ENCODE data around the gene TNC.

TNC gene

GRCh38 chr9:115058175-115058574 lies 59.8 kb downstream of the TNC start:
- DNase-seq (ENCODE audit: low read depth, low spot score) = no peak
- no peaks in the 10 kb centered on the region for H3K9me3 ChIP-seq (ENCODE audit: insufficient read depth, low read length)
- H3K4me3 ChIP-seq (ENCODE audit: insufficient read length, low read depth) = no peak overlapping the region
- H3K9ac ChIP-seq (ENCODE audit: insufficient read length, low read depth) = no peak overlapping the region
- TF ChIP-seq ZNF274 (IDR thresholded peaks at IDR 0.05; ENCODE audit: low read depth, low read length) = no peak
- TF ChIP-seq SUZ12 (IDR thresholded peaks at IDR 0.05; ENCODE audit: extremely low read depth, insufficient read depth, insufficient read length) = no peak
- TF ChIP-seq YY1 (IDR thresholded peaks at IDR 0.05; ENCODE audit: insufficient read depth, insufficient read length) = no peak
- no peaks in the 10 kb centered on the region for H3K4me1 ChIP-seq (ENCODE audit: insufficient read depth, insufficient read length)
- peaks cover 87% of the 10 kb centered on the region for H3K36me3 ChIP-seq (ENCODE audit: insufficient read depth, insufficient read length, low read length)
- no peaks in the 10 kb centered on the region for H3K27me3 ChIP-seq (ENCODE audit: insufficient read depth, insufficient read length)

- DNase-seq (ENCODE audit: low read depth, low spot score) = no peak
- TF ChIP-seq SUZ12 (IDR thresholded peaks at IDR 0.05; ENCODE audit: extremely low read depth, insufficient read depth, insufficient read length) = no peak
- TF ChIP-seq ZNF274 (IDR thresholded peaks at IDR 0.05; ENCODE audit: low read depth, low read length) = no peak
- TF ChIP-seq YY1 (IDR thresholded peaks at IDR 0.05; ENCODE audit: insufficient read depth, insufficient read length) = no peak
Observed at GRCh38 chr9:115057559-115057958, 60.4 kb downstream of the TNC start.

GRCh38 chr9:115050002-115050490 lies 67.9 kb downstream of the TNC start:
- Histone ChIP-seq H3K27me3 (ENCODE audit: insufficient read depth, insufficient read length) (no peaks in the 10 kb centered on the region), H3K36me3 (ENCODE audit: insufficient read depth, insufficient read length, low read length) (peaks cover 69% of the 10 kb centered on the region), H3K9ac (ENCODE audit: insufficient read length, low read depth) (no peak overlapping the region), H3K9me3 (ENCODE audit: insufficient read depth, low read length) (no peaks in the 10 kb centered on the region), H3K4me1 (ENCODE audit: insufficient read depth, insufficient read length) (no peaks in the 10 kb centered on the region), H3K4me3 (ENCODE audit: insufficient read length, low read depth) (no peak overlapping the region)
- TF ChIP-seq YY1 (IDR thresholded peaks at IDR 0.05; ENCODE audit: insufficient read depth, insufficient read length) (no peak), ZNF274 (IDR thresholded peaks at IDR 0.05; ENCODE audit: low read depth, low read length) (no peak), SUZ12 (IDR thresholded peaks at IDR 0.05; ENCODE audit: extremely low read depth, insufficient read depth, insufficient read length) (no peak)
- no peak for DNase-seq (ENCODE audit: low read depth, low spot score)

More at GRCh38 chr9:115057559-115057958, 60.4 kb downstream of the TNC start:
- H3K9ac ChIP-seq (ENCODE audit: insufficient read length, low read depth) = no peak overlapping the region
- no peaks in the 10 kb centered on the region for H3K4me1 ChIP-seq (ENCODE audit: insufficient read depth, insufficient read length)
- no peaks in the 10 kb centered on the region for H3K9me3 ChIP-seq (ENCODE audit: insufficient read depth, low read length)
- H3K4me3 ChIP-seq (ENCODE audit: insufficient read length, low read depth) = no peak overlapping the region
- no peaks in the 10 kb centered on the region for H3K27me3 ChIP-seq (ENCODE audit: insufficient read depth, insufficient read length)
- H3K36me3 ChIP-seq (ENCODE audit: insufficient read depth, insufficient read length, low read length) = peaks cover 87% of the 10 kb centered on the region

- peaks cover 72% of the 10 kb centered on the region for H3K36me3 ChIP-seq (ENCODE audit: insufficient read depth, insufficient read length, low read length)
- no peaks in the 10 kb centered on the region for H3K27me3 ChIP-seq (ENCODE audit: insufficient read depth, insufficient read length)
- no peak for DNase-seq (ENCODE audit: low read depth, low spot score)
- H3K9me3 ChIP-seq (ENCODE audit: insufficient read depth, low read length) = no peaks in the 10 kb centered on the region
- H3K4me1 ChIP-seq (ENCODE audit: insufficient read depth, insufficient read length) = no peaks in the 10 kb centered on the region
- no peak overlapping the region for H3K9ac ChIP-seq (ENCODE audit: insufficient read length, low read depth)
- H3K4me3 ChIP-seq (ENCODE audit: insufficient read length, low read depth) = no peak overlapping the region
- TF ChIP-seq SUZ12 (IDR thresholded peaks at IDR 0.05; ENCODE audit: extremely low read depth, insufficient read depth, insufficient read length) (no peak), YY1 (IDR thresholded peaks at IDR 0.05; ENCODE audit: insufficient read depth, insufficient read length) (no peak), ZNF274 (IDR thresholded peaks at IDR 0.05; ENCODE audit: low read depth, low read length) (no peak)
Observed at GRCh38 chr9:115046824-115047223, 71.1 kb downstream of the TNC start.

GRCh38 chr9:115046199-115046598 lies 71.8 kb downstream of the TNC start:
- no peak for TF ChIP-seq SUZ12 (IDR thresholded peaks at IDR 0.05; ENCODE audit: extremely low read depth, insufficient read depth, insufficient read length)
- TF ChIP-seq YY1 (IDR thresholded peaks at IDR 0.05; ENCODE audit: insufficient read depth, insufficient read length) = no peak
- H3K27me3 ChIP-seq (ENCODE audit: insufficient read depth, insufficient read length) = no peaks in the 10 kb centered on the region
- H3K36me3 ChIP-seq (ENCODE audit: insufficient read depth, insufficient read length, low read length) = peaks cover 77% of the 10 kb centered on the region

GRCh38 chr9:115043632-115044031 lies 74.3 kb downstream of the TNC start:
- Histone ChIP-seq H3K9me3 (ENCODE audit: insufficient read depth, low read length) (no peaks in the 10 kb centered on the region), H3K27me3 (ENCODE audit: insufficient read depth, insufficient read length) (no peaks in the 10 kb centered on the region), H3K36me3 (ENCODE audit: insufficient read depth, insufficient read length, low read length) (peaks cover 89% of the 10 kb centered on the region), H3K4me3 (ENCODE audit: insufficient read length, low read depth) (no peak overlapping the region), H3K4me1 (ENCODE audit: insufficient read depth, insufficient read length) (no peaks in the 10 kb centered on the region), H3K9ac (ENCODE audit: insufficient read length, low read depth) (no peak overlapping the region)
- no peak for TF ChIP-seq ZNF274 (IDR thresholded peaks at IDR 0.05; ENCODE audit: low read depth, low read length)
- TF ChIP-seq SUZ12 (IDR thresholded peaks at IDR 0.05; ENCODE audit: extremely low read depth, insufficient read depth, insufficient read length) = no peak
- TF ChIP-seq YY1 (IDR thresholded peaks at IDR 0.05; ENCODE audit: insufficient read depth, insufficient read length) = no peak
- no peak for DNase-seq (ENCODE audit: low read depth, low spot score)

More at GRCh38 chr9:115046199-115046598, 71.8 kb downstream of the TNC start:
- no peak overlapping the region for H3K9ac ChIP-seq (ENCODE audit: insufficient read length, low read depth)
- no peaks in the 10 kb centered on the region for H3K4me1 ChIP-seq (ENCODE audit: insufficient read depth, insufficient read length)
- H3K9me3 ChIP-seq (ENCODE audit: insufficient read depth, low read length) = no peaks in the 10 kb centered on the region
- H3K4me3 ChIP-seq (ENCODE audit: insufficient read length, low read depth) = no peak overlapping the region
- no peak for DNase-seq (ENCODE audit: low read depth, low spot score)

GRCh38 chr9:115042781-115043509 lies 75.0 kb downstream of the TNC start:
- no peaks in the 10 kb centered on the region for H3K27me3 ChIP-seq (ENCODE audit: insufficient read depth, insufficient read length)
- no peak for DNase-seq (ENCODE audit: low read depth, low spot score)
- no peak for TF ChIP-seq ZNF274 (IDR thresholded peaks at IDR 0.05; ENCODE audit: low read depth, low read length)
- no peak for TF ChIP-seq YY1 (IDR thresholded peaks at IDR 0.05; ENCODE audit: insufficient read depth, insufficient read length)
- no peak for TF ChIP-seq SUZ12 (IDR thresholded peaks at IDR 0.05; ENCODE audit: extremely low read depth, insufficient read depth, insufficient read length)
- H3K4me1 ChIP-seq (ENCODE audit: insufficient read depth, insufficient read length) = no peaks in the 10 kb centered on the region
- H3K36me3 ChIP-seq (ENCODE audit: insufficient read depth, insufficient read length, low read length) = peaks cover 89% of the 10 kb centered on the region
- H3K9ac ChIP-seq (ENCODE audit: insufficient read length, low read depth) = no peak overlapping the region
- H3K9me3 ChIP-seq (ENCODE audit: insufficient read depth, low read length) = no peaks in the 10 kb centered on the region
- no peak overlapping the region for H3K4me3 ChIP-seq (ENCODE audit: insufficient read length, low read depth)
